ENCODE data around the gene WWOX.

Gene WWOX

DNA sequence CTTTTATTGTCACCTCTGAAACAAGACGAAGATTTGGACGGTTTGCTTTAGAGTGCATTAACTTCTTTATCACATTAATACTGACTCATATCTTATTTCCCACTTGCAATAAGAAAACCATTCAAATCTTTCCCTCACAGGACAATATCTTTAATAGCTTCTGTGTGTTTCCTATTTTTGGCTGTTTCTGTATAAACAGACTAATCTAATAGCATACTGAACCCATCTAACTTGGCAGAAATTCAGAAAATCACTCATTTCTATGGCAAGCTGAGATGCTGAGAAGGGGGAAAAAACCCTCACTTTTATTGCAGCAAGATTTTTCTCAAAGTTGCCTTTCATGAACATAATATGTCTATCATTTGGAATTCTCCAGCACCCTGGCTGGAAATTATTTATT is 524.9 kb downstream of the WWOX start:
- no peak for ATAC-seq (ENCODE audit: low read depth)
- Mint-ChIP-seq H3K9me3 (peaks cover 3% of the 10 kb centered on the region), H3K27ac (no peak overlapping the region), H3K36me3 (peaks cover 5% of the 10 kb centered on the region), H3K27me3 (no peaks in the 10 kb centered on the region), H3K4me3 (no peak overlapping the region), H3K4me1 (peaks cover 5% of the 10 kb centered on the region)
- DNase-seq (ENCODE audit: low spot score in 2 of 2) = no peak

DNA sequence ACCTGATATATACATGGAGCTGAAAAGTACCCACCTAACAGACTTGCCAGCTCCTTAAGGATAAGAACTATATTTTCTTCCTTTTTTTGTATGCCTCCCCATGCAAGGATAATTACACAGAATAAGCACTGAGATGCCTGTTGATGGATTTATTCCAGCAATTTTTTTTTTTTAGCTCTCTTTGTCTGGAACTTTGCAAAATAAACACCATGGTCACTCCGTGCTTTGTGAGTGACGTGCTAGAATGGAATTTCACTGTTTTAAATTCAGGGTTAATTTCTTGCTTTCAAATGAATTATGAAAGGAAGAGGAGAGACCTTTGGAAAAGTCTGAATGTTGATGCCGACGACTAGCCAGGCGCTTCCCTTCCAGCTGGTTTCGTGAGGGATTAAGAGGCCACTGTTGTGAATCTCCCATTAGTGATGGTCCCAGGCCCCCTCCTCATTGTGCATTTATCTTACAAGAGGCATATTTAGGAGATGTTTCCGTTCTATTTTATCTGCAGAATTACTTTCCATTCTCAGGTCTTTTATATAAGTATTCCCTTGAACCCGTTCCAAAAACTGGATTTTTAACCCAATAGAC is 529.1 kb downstream of the WWOX start:
- no peak overlapping the region for H3K4me3 Mint-ChIP-seq
- ATAC-seq (ENCODE audit: low read depth) (no peak), DNase-seq (ENCODE audit: low spot score in 2 of 2) (no peak)
- peaks cover 2% of the 10 kb centered on the region for H3K4me1 Mint-ChIP-seq
- no peak overlapping the region for H3K27ac Mint-ChIP-seq
- peaks cover 11% of the 10 kb centered on the region for H3K9me3 Mint-ChIP-seq
- H3K27me3 Mint-ChIP-seq = no peaks in the 10 kb centered on the region
- peaks cover 10% of the 10 kb centered on the region for H3K36me3 Mint-ChIP-seq

DNA sequence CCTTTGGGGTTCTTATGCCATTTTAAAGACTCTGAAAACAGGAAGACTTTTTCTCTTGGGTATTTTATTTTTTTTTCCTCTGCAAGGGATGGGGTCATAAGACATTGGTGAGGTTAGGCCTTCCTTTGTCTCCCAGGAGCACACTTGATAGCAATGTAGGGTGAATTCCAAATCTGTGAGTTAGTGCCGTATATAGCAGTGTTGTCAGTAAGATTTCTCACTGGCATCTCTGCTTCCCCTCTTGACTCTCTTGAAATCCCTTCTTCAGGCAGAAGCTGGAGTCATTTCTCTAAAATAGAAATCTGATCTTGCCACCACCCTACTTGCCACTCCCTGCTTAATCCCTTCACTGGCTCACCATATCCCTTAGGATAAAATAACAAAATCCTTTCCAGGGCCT is 529.7 kb downstream of the WWOX start:
- H3K36me3 Mint-ChIP-seq = peaks cover 10% of the 10 kb centered on the region
- no peak for ATAC-seq (ENCODE audit: low read depth)
- no peak for DNase-seq (ENCODE audit: low spot score in 2 of 2)
- H3K4me3 Mint-ChIP-seq = no peak overlapping the region
- no peaks in the 10 kb centered on the region for H3K27me3 Mint-ChIP-seq
- H3K27ac Mint-ChIP-seq = no peak overlapping the region
- peaks cover 11% of the 10 kb centered on the region for H3K9me3 Mint-ChIP-seq
- H3K4me1 Mint-ChIP-seq = peaks cover 2% of the 10 kb centered on the region

DNA sequence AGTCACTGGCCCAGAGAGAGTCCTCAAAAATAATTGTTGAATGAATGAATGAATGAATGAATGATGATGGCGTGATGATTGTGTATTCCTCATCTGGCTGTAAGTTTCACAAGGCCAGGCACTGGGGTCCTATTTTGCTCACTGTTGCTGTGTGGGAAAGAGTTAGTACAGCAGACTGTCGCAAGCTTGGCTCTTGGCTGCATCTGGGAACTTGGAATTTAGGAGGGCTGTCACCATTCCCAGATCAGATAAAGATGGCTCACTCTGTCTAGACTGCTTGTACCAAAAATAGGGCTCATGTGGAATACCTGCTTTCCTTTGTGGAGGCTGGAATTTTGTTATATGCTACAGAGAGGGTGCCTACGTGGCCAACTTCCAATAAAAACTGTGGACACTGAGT is 530.6 kb downstream of the WWOX start:
- Mint-ChIP-seq H3K4me1 (peaks cover 2% of the 10 kb centered on the region), H3K4me3 (no peak overlapping the region), H3K36me3 (peaks cover 10% of the 10 kb centered on the region), H3K27ac (no peak overlapping the region), H3K27me3 (no peaks in the 10 kb centered on the region), H3K9me3 (peaks cover 11% of the 10 kb centered on the region)
- DNase-seq (ENCODE audit: low spot score in 2 of 2) = no peak
- ATAC-seq (ENCODE audit: low read depth) = no peak

- Mint-ChIP-seq H3K36me3 (peaks cover 10% of the 10 kb centered on the region), H3K27ac (no peak overlapping the region), H3K4me3 (no peak overlapping the region), H3K27me3 (no peaks in the 10 kb centered on the region), H3K9me3 (peaks cover 11% of the 10 kb centered on the region), H3K4me1 (no peaks in the 10 kb centered on the region)
- no peak for ATAC-seq (ENCODE audit: low read depth)
- DNase-seq (ENCODE audit: low spot score in 2 of 2) = no peak
These were observed 534.1 kb downstream of the WWOX start for GRCh38 chr16:78633551-78633950.

DNA sequence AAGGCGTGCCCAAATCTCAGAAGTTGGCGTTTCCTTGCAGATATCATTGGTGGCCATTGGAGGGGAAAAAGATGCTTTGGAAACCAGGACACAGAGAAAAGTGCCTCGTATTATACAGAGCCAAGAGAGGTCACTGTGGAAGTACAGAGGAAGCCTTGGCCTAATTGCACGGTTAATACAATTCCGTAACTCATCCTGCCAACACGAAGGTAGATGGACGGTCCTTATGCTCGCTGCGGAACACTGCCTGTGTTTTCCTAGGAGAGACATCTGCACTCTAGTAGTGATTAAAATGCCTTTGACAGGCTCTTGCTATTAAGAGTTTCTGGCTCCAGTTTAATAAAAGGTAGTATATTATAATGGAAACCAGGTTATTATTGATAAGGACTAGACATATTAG is 536.4 kb downstream of the WWOX start:
- DNase-seq (ENCODE audit: low spot score in 2 of 2) (no peak), ATAC-seq (ENCODE audit: low read depth) (no peak)
- Mint-ChIP-seq H3K36me3 (peaks cover 10% of the 10 kb centered on the region), H3K9me3 (no peaks in the 10 kb centered on the region), H3K4me3 (no peak overlapping the region), H3K27me3 (peaks cover 6% of the 10 kb centered on the region), H3K4me1 (no peaks in the 10 kb centered on the region), H3K27ac (no peak overlapping the region)

DNA sequence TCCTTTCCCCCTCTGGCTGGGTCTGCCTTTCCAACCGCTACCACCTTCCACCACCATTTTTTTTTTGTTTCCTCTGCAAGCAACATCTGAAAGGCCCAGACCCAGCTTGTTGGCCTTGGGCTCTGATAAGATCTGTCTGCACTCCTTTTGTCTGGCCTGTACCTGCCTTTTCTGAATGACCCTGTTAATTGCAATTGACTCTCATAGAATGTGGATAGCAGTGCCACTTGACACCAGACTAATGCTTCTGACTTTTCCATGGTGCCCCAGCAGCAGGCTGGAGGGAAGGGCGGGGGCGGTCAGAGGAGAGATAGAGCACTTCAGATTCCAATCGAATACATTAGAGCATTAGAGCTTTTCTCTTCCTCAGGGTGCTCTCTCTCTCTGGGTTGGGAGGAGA is 538.9 kb downstream of the WWOX start:
- peaks cover 5% of the 10 kb centered on the region for H3K36me3 Mint-ChIP-seq
- peaks cover 8% of the 10 kb centered on the region for H3K27me3 Mint-ChIP-seq
- no peaks in the 10 kb centered on the region for H3K9me3 Mint-ChIP-seq
- H3K4me1 Mint-ChIP-seq = no peaks in the 10 kb centered on the region
- no peak for DNase-seq (ENCODE audit: low spot score in 2 of 2)
- H3K27ac Mint-ChIP-seq = no peak overlapping the region
- no peak overlapping the region for H3K4me3 Mint-ChIP-seq
- ATAC-seq (ENCODE audit: low read depth) = no peak

GRCh38 chr16:78639775-78640174 is 540.3 kb downstream of the WWOX start:
- H3K27ac Mint-ChIP-seq = no peak overlapping the region
- peaks cover 8% of the 10 kb centered on the region for H3K27me3 Mint-ChIP-seq
- no peak overlapping the region for H3K4me3 Mint-ChIP-seq
- H3K36me3 Mint-ChIP-seq = peaks cover 5% of the 10 kb centered on the region
- DNase-seq (ENCODE audit: low spot score in 2 of 2) (no peak), ATAC-seq (ENCODE audit: low read depth) (no peak)
- H3K4me1 Mint-ChIP-seq = no peaks in the 10 kb centered on the region
- H3K9me3 Mint-ChIP-seq = no peaks in the 10 kb centered on the region

- no peak for DNase-seq (ENCODE audit: low spot score in 2 of 2)
- Mint-ChIP-seq H3K9me3 (no peaks in the 10 kb centered on the region), H3K27me3 (peaks cover 8% of the 10 kb centered on the region), H3K4me3 (no peak overlapping the region), H3K4me1 (no peaks in the 10 kb centered on the region), H3K36me3 (peaks cover 4% of the 10 kb centered on the region), H3K27ac (no peak overlapping the region)
- ATAC-seq (ENCODE audit: low read depth) = no peak
These were observed 541.4 kb downstream of the WWOX start for GRCh38 chr16:78640886-78641285.

DNA sequence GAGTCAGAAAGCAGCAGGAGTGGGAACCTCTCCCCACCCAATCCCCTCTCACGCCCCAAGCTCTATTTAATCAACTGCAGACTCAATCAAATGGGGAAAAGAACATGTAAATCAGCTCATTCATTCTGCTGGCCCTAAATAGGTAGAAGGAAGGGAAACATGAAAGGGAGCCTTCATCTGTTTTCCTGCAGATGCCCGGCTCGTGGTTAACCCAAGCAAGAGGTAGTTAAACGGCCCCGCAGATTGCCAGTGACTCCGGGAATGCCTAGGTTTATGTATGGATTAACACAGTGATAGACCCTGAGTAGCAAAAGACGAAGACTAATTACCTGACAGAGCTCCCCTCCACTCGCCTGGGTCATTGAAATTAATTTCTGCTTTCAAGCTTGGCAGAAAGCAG is 542.0 kb downstream of the WWOX start:
- no peak overlapping the region for H3K27ac Mint-ChIP-seq
- H3K9me3 Mint-ChIP-seq = no peaks in the 10 kb centered on the region
- H3K4me1 Mint-ChIP-seq = no peaks in the 10 kb centered on the region
- ATAC-seq (ENCODE audit: low read depth) (no peak), DNase-seq (ENCODE audit: low spot score in 2 of 2) (no peak)
- no peak overlapping the region for H3K4me3 Mint-ChIP-seq
- H3K36me3 Mint-ChIP-seq = peaks cover 5% of the 10 kb centered on the region
- H3K27me3 Mint-ChIP-seq = peaks cover 8% of the 10 kb centered on the region

GRCh38 chr16:78642621-78643285 is 543.3 kb downstream of the WWOX start:
- ATAC-seq (ENCODE audit: low read depth) (no peak), DNase-seq (ENCODE audit: low spot score in 2 of 2) (no peak)
- Mint-ChIP-seq H3K27me3 (peaks cover 8% of the 10 kb centered on the region), H3K36me3 (peaks cover 5% of the 10 kb centered on the region), H3K9me3 (no peaks in the 10 kb centered on the region), H3K4me1 (no peaks in the 10 kb centered on the region), H3K27ac (no peak overlapping the region), H3K4me3 (no peak overlapping the region)

DNA sequence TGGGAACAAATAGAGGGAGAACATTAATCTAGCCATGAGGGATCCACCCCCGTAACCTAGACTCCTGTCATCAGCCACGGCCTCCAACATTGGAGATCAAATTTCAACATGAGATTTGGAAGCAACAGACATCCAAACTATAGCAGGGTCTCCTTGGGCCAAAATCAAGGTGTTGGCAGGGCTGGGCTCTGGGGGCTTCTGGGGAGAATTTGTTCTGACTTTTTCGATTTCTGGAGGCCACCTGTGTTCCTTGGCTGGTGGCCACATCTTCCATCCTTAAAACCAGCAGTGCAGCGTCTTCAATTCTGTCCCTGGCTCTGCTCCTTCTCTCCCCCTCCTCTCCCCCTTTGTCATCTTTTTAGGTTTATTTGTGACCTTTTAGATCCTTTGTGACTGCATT is 546.2 kb downstream of the WWOX start:
- ATAC-seq (ENCODE audit: low read depth) (no peak), DNase-seq (ENCODE audit: low spot score in 2 of 2) (no peak)
- Mint-ChIP-seq H3K36me3 (peaks cover 4% of the 10 kb centered on the region), H3K9me3 (no peaks in the 10 kb centered on the region), H3K27ac (no peak overlapping the region), H3K4me1 (no peaks in the 10 kb centered on the region), H3K4me3 (no peak overlapping the region), H3K27me3 (peaks cover 1% of the 10 kb centered on the region)

GRCh38 chr16:78647019-78647418 is 547.6 kb downstream of the WWOX start:
- DNase-seq (ENCODE audit: low spot score in 2 of 2) = no peak

GRCh38 chr16:78647491-78647890 is 548.0 kb downstream of the WWOX start:
- Mint-ChIP-seq H3K27me3 (no peaks in the 10 kb centered on the region), H3K4me3 (no peak overlapping the region), H3K36me3 (peaks cover 4% of the 10 kb centered on the region), H3K4me1 (no peaks in the 10 kb centered on the region), H3K9me3 (no peaks in the 10 kb centered on the region), H3K27ac (no peak overlapping the region)
- ATAC-seq (ENCODE audit: low read depth) = no peak
- DNase-seq (ENCODE audit: low spot score in 2 of 2) = no peak

More at GRCh38 chr16:78647019-78647418, 547.6 kb downstream of the WWOX start:
- peaks cover 4% of the 10 kb centered on the region for H3K36me3 Mint-ChIP-seq
- no peak overlapping the region for H3K4me3 Mint-ChIP-seq
- no peak overlapping the region for H3K27ac Mint-ChIP-seq
- H3K9me3 Mint-ChIP-seq = no peaks in the 10 kb centered on the region
- H3K4me1 Mint-ChIP-seq = no peaks in the 10 kb centered on the region
- H3K27me3 Mint-ChIP-seq = peaks cover under 1% of the 10 kb centered on the region
- no peak for ATAC-seq (ENCODE audit: low read depth)

- Mint-ChIP-seq H3K9me3 (no peaks in the 10 kb centered on the region), H3K4me1 (no peaks in the 10 kb centered on the region), H3K27me3 (no peaks in the 10 kb centered on the region), H3K36me3 (peaks cover 4% of the 10 kb centered on the region), H3K4me3 (no peak overlapping the region), H3K27ac (no peak overlapping the region)
- ATAC-seq (ENCODE audit: low read depth) (no peak), DNase-seq (ENCODE audit: low spot score in 2 of 2) (no peak)
These were observed 549.1 kb downstream of the WWOX start for GRCh38 chr16:78648517-78648916.
